Mammary epithelial cell (primary cell): ENCODE data around the gene ASPSCR1.

Experiments used
- CTCF ChIP-seq, 2 donors: IDR thresholded peaks in 1 of 2; conservative IDR thresholded peaks in 1 of 2; 2 replicates each; pipeline ENCODE4 v1.5.1; 2011 to 2012; ENCODE audit warnings: inconsistent platforms in 2 of 2, low read length in 2 of 2, mild to moderate bottlenecking in 2 of 2, control low read depth in 1 of 2, low read depth in 1 of 2; ENCODE audit not compliant: insufficient read depth in 1 of 2; ENCODE audit errors: extremely low read depth in 1 of 2
- EZH2 ChIP-seq: IDR thresholded peaks from 2 replicates; pipeline ENCODE4 v1.6.1; 2012; ENCODE audit warnings: low read length, inconsistent platforms, borderline replicate concordance

DNA sequence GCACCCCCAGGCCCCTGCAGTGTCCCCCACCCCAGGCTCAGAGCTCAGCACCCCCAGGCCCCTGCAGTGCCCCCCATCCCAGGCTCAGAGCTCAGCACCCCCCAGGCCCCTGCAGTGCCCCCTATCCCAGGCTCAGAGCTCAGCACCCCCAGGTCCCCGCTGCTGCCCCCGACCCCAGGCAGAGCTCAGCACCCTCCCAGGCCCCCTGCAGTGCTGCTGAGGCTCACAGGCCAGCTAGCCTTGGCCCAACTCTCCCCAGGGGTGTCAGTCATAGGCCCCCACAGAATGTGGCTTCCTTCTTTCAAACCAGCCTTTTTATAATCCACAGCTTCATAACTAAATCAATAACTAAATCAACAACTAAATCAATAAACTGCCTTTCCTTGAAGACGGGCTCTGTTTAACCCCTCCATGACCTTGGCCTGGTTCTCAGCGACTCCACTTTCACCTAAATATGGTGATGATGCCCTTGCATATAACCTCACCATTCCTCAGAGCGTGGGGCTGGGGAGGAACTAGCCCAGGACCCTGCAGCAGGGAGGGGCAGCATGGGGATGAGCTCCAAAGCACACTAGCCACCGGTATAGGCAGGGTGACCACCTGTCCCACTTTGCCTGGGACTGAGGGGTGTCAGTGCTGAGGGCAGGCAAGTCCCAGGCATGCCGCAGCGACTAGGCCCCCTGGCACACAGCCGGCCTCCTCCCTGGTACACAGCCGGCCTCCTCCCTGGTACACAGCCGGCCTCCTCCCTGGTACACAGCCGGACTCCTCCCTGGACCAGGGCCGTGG lies 21.5 kb upstream of the ASPSCR1 start:
- no peak for TF ChIP-seq CTCF (conservative IDR thresholded peaks at IDR 0.05 in 1 of 2, IDR thresholded peaks at IDR 0.05 in 1 of 2; ENCODE audit: extremely low read depth in 1 of 2, insufficient read depth in 1 of 2, low read depth in 1 of 2, low read length in 2 of 2)
- no peak for TF ChIP-seq EZH2
